Activated CD4-positive, alpha-beta T cell treated with anti-CD3 and anti-CD28 coated beads, Interleukin-2, amount 10 ng/mL, durations not matched to agents 7 days and 5 days (primary cell): ENCODE measurements around the gene SLC38A5. TPM values are rescaled to one million over a fixed set of nuclear protein-coding genes. Genes with fewer than 3 reads are reported as not detected.
"Not testable (repeated sequence)": the region's sequence is repeated elsewhere in the genome, so short reads cannot be mapped to it uniquely, and the experiment has no call there.

Source experiments
- CTCF ChIA-PET: fragments of 350-600 bp; sonication (Branson Sonifier 250); formaldehyde crosslinking; loops from one replicate; lab custom pipeline; 2021; ENCODE audit warnings: antibody characterized with exemption; lab: Charles Lee
- POLR2A ChIA-PET: fragments of 350-600 bp; sonication (Branson Sonifier 250); formaldehyde crosslinking; loops from one replicate; lab custom pipeline; 2021; ENCODE audit warnings: antibody characterized with exemption; lab: Charles Lee
- DNase-seq: peaks from one replicate; pipeline ENCODE4 v3.0.0-alpha.2; 2020
- H3K27ac Mint-ChIP-seq: one replicate; pipeline ENCODE4 v1.8.0; 2021; ENCODE audit warnings: mild to moderate bottlenecking, moderate library complexity, mixed read lengths
- H3K27me3 Mint-ChIP-seq: one replicate; pipeline ENCODE4 v1.8.0; 2021; ENCODE audit warnings: mixed read lengths
- H3K36me3 Mint-ChIP-seq: one replicate; pipeline ENCODE4 v1.8.0; 2021; ENCODE audit warnings: low read depth, mixed read lengths
- H3K4me1 Mint-ChIP-seq: one replicate; pipeline ENCODE4 v1.8.0; 2021; ENCODE audit warnings: mixed read lengths
- H3K4me3 Mint-ChIP-seq: one replicate; pipeline ENCODE4 v1.8.0; 2021; ENCODE audit warnings: mild to moderate bottlenecking, moderate library complexity, mixed read lengths
- H3K9me3 Mint-ChIP-seq: one replicate; pipeline ENCODE4 v1.8.0; 2021; ENCODE audit warnings: mixed read lengths
- total RNA-seq, 2 experiments: library from RNA; stranded (reverse); gene quantifications; one replicate each; pipeline ENCODE4 v1.2.3, GENCODE V29; 2021

SLC38A5 gene
- 10 to 100 TPM; 78.3 to 78.9 TPM for total RNA-seq

DNA sequence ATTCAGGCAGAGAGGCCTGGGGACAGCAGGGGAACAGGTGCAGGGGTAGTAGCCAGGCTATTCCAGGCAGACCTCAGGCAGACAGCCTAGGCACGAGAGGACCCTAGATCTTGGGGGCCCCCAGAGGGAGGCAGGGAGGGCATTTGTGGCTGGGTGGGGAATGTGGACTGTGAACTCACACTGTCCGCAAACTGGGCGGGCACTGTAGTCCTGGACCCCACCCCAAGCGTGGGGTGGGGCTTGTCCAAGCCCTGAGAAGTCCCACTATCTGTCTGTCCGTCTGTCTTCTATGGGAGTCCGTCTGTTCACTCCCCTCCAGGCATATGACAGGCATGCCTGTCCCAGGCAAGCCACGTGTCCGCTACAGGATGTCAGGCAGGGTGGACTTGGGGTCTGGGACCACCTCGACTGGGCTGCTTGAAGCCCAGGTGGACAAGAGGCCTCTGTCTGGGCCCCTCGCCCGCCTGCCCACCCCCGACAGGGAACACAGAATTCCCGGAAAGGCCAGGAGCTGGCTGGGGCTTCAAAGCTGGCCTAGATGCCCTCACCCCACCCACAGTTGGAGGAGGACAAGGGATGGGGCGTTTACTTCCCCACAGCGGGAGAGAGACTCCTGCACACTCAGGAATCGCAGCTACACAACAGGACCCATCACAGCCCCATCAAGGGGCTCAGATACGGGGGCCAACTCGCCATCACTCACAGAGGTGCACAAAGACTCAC, at the start of gene SLC38A5:
Gene SLC38A5 (minus strand): TSS at position 151 of the 723 bp plus-strand sequence. CDS start 2,336 bp downstream, outside the sequence.
- Mint-ChIP-seq H3K27ac (peak within 1 kb of the TSS; percentile 95), H3K4me3 (peak within 1 kb of the TSS; percentile 90), H3K4me1 (peaks cover 52% of the 10 kb centered on the region), H3K27me3 (no peaks in the 10 kb centered on the region), H3K36me3 (peaks cover 24% of the 10 kb centered on the region), H3K9me3 (no peaks in the 10 kb centered on the region)
- ChIA-PET POLR2A (no interaction called here), CTCF (interaction anchor here (0.8 kb wide), 1 partner anchor 23 kb away, joined by 3 read pairs; no protein-coding TSS in a partner anchor)
- no peak for DNase-seq

DNA sequence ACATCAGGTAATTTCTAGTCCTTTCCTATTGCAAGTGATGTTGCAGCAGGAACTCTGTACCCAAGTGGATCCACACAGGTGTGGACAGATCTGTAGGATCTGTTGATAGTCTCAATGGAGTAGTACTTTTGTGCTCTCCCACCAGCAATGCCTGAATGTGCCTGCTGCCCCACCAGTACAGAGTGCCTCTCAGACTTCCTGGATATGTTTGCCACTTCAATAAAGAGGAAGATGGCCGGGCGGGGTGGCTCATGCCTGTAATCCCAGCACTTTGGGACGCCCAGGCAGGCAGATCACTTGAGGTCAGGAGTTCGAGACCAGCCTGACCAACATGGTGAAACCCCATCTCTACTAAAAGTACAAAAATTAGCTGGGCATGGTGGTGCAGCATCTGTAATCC, 49.4 kb upstream of the SLC38A5 start:
- DNase-seq, POLR2A ChIA-PET, H3K4me3 Mint-ChIP-seq, CTCF ChIA-PET, H3K9me3 Mint-ChIP-seq, H3K27me3 Mint-ChIP-seq: not testable (repeated sequence)
- Mint-ChIP-seq H3K27ac (peak overlapping the region; percentile 80), H3K36me3 (peaks cover 11% of the 10 kb centered on the region), H3K4me1 (peaks cover 40% of the 10 kb centered on the region)

DNA sequence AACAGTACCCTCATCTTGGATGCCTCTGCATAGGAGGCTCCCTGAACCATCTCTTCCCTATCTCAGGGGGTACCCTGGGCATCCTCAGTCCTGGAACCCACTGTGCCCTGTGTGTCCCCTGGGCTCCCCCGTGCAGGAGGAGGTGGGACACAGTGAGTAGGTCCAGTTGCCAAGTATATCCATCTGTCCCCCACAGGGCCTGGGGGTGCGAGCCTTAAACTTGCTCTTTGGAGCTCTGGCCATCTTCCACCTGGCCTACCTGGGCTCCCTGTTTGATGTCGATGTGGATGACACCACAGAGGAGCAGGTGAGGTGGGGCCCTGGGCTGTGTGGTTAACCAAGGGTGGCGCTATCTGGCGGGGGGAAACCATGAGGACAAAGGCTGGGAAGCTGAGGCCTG, 46.9 kb upstream of the SLC38A5 start:
- no peak for DNase-seq
- POLR2A ChIA-PET = no interaction called here
- H3K27ac Mint-ChIP-seq = peak overlapping the region; percentile 75
- H3K36me3 Mint-ChIP-seq = peaks cover 3% of the 10 kb centered on the region
- H3K27me3 Mint-ChIP-seq = no peaks in the 10 kb centered on the region
- no peak overlapping the region for H3K4me3 Mint-ChIP-seq
- no peaks in the 10 kb centered on the region for H3K9me3 Mint-ChIP-seq
- CTCF ChIA-PET = interaction anchor here (0.5 to 0.9 kb wide), 3 partner anchors 8 to 447 kb away, joined by 3 to 5 read pairs (median 4); partner anchors contain the start of gene PORCN
- peaks cover 38% of the 10 kb centered on the region for H3K4me1 Mint-ChIP-seq

DNA sequence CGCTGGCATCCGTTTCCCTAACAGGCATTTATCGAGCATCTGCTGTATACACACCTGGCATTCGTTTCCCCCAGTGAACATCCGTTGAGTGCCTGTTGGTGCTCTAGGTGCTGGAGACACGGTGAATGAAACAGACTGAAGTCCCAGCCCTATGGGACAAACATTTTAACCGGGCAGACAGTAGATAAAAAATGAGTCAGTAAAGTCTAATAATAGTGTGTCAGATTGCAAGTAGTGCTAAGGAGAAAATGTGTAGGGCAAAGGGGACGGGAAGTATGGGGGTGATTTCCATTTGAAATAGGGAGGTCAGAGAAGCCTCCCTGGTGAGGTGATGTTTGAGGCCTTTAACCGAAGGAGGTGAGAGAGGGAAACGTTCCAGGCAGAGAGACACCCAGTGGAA, 46.2 kb upstream of the SLC38A5 start:
- H3K27me3 Mint-ChIP-seq = no peaks in the 10 kb centered on the region
- peak overlapping the region; percentile 74 for H3K27ac Mint-ChIP-seq
- ChIA-PET POLR2A (no interaction called here), CTCF (no interaction called here)
- DNase-seq = no peak
- no peaks in the 10 kb centered on the region for H3K9me3 Mint-ChIP-seq
- peaks cover 41% of the 10 kb centered on the region for H3K4me1 Mint-ChIP-seq
- peaks cover 3% of the 10 kb centered on the region for H3K36me3 Mint-ChIP-seq
- no peak overlapping the region for H3K4me3 Mint-ChIP-seq

DNA sequence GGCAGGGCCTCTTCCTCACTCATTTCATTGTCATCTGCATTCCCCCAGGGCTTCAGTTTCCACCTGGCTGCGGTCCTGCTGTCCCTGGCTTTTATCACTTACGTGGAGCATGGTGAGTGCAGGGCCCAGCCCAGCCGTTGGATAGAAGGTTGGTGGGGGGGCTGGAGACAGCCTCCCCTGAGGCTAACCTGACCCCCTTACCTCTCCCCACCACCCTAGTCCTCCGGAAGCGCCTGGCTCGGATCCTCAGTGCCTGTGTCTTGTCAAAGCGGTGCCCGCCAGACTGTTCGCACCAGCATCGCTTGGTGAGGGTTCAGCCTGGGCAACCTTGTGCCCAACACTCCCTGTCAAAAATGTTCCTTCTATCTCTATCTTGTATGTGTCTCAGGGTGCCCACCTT, 45.8 kb upstream of the SLC38A5 start:
- Mint-ChIP-seq H3K27me3 (no peaks in the 10 kb centered on the region), H3K4me1 (peaks cover 41% of the 10 kb centered on the region), H3K27ac (peak overlapping the region; percentile 74), H3K4me3 (no peak overlapping the region), H3K9me3 (no peaks in the 10 kb centered on the region), H3K36me3 (no peaks in the 10 kb centered on the region)
- ChIA-PET CTCF (no interaction called here), POLR2A (no interaction called here)
- DNase-seq = no peak

DNA sequence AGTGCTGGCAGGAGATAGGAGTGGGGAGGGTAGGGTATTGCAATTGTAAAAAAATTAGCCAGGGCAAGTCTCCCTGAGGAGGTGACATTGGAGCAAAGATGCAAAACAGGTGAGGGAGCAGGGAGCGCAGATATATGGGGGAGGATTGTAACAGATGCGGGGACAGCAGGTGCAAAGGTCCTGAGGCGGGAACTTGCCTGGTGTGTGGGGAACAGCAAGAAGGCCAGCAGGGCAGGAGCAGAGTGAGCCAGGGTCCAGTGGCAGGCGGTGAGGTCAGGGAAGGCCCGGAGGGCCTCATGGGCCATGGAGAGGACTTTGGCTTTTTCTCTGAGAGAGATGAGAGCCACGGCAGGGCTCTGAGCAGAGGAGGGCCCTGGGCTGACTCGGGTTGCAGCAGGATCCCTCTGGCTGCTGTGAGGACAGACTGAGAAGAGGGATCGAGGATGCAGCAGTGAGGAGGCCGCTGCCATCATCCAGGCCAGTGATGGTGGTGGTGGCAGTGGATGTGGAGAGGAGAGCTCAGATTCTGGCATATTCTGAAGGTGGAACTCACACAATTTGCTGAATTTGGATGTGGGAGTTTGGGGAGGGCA, 44.9 kb upstream of the SLC38A5 start:
- Mint-ChIP-seq H3K4me3 (no peak overlapping the region), H3K4me1 (peaks cover 41% of the 10 kb centered on the region), H3K27ac (no peak overlapping the region), H3K27me3 (no peaks in the 10 kb centered on the region), H3K36me3 (peaks cover 2% of the 10 kb centered on the region), H3K9me3 (no peaks in the 10 kb centered on the region)
- CTCF ChIA-PET = no interaction called here
- DNase-seq = no peak
- POLR2A ChIA-PET = interaction anchor here (0.7 kb wide), 1 partner anchor 1293 kb away, joined by 3 read pairs; no protein-coding TSS in a partner anchor

DNA sequence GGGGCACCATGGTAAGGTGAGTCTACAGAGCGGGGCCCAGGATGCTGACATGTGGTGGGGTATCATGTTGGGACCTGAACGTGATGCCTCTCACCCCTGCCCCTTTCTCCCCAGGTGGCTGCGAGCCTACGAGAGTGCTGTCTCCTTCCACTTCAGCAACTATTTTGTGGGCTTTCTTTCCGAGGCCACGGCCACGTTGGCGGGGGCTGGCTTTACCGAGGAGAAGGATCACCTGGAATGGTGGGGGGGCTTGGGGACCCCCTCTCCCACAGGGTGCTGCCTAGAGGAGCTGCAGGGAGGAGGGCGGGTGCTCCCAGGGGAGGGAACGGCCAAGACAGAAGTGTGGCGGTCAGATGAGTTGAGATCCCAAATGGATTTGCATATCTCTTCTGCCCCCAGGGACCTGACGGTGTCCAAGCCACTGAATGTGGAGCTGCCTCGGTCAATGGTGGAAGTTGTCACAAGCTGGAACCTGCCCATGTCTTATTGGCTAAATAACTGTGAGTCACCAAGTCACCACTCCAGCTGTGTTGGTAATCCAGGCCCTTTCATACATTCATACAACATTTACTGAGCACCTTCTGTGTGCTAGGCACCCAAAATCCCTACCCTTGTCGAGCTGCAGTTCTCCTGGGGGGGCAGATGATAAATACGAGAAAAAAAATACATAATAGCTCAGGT, 44.2 kb upstream of the SLC38A5 start:
- H3K4me3 Mint-ChIP-seq = no peak overlapping the region
- ChIA-PET POLR2A (interaction anchor here (0.7 kb wide), 1 partner anchor 1293 kb away, joined by 3 read pairs; no protein-coding TSS in a partner anchor), CTCF (no interaction called here)
- H3K27me3 Mint-ChIP-seq = no peaks in the 10 kb centered on the region
- no peak for DNase-seq
- H3K9me3 Mint-ChIP-seq = no peaks in the 10 kb centered on the region
- peaks cover 41% of the 10 kb centered on the region for H3K4me1 Mint-ChIP-seq
- H3K36me3 Mint-ChIP-seq = peaks cover 6% of the 10 kb centered on the region
- no peak overlapping the region for H3K27ac Mint-ChIP-seq

DNA sequence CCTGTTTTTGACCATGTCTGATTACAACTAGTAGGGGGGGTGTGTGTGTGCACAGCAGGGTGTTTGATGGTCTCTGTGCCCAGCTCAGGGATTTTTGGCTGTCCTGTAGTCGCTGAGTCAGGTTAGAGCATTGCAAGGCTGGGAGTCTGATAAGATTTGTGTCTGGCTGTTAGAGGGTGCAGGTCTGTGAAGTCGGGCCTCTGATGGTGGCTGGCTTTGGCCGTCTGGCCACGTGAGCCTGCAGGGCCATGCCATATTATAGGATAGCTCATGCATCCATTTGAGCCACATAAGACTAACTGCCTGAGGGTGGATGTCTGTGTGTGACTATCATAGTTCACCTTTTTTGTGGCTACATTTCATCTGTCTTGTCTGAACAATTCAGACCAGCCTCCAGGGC, 43.6 kb upstream of the SLC38A5 start:
- DNase-seq = no peak
- Mint-ChIP-seq H3K27me3 (no peaks in the 10 kb centered on the region), H3K4me3 (no peak overlapping the region), H3K4me1 (peaks cover 40% of the 10 kb centered on the region), H3K36me3 (peaks cover 6% of the 10 kb centered on the region), H3K27ac (no peak overlapping the region), H3K9me3 (no peaks in the 10 kb centered on the region)
- POLR2A ChIA-PET = no interaction called here
- CTCF ChIA-PET = no interaction called here

DNA sequence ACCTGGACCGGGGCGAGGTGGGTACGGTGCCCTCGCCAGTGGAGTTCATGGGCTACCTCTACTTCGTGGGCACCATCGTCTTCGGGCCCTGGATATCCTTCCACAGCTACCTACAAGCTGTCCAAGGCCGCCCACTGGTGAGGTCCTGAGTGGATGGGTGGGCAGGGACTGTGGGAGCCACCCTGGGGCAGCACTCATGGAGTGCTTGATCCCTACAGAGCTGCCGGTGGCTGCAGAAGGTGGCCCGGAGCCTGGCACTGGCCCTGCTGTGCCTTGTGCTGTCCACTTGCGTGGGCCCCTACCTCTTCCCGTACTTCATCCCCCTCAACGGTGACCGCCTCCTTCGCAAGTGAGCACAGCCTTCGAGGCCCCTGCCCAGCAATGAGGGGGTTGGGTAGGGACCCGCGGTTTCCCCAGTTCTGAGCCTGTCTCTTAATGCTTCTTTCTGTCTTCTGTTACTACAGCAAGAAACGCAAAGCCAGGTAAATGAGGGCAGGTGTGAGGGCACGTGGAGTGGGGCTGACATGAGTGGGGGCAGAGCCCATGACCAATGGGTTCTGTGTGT, 42.4 kb upstream of the SLC38A5 start:
- H3K27ac Mint-ChIP-seq = peak overlapping the region; percentile 11
- no peak overlapping the region for H3K4me3 Mint-ChIP-seq
- CTCF ChIA-PET = no interaction called here

DNA sequence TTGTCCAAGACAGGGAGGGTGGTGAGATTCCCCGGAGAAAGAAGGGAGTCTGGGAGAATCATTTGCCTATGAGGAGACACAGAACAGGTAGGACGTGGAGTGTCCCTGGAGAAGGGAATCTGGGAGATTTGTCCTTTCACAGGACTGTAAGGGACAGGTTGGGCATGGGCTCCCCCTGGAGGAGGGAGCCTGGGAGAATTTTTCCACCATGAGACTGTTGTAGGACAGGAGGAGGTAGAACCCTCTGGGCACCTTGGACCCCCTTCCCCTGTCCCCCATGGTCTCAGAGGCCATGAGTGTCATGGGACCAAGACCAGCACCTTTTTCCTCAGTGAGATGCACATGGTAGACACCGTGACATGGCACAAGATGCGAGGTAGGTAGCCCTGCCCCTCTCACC, 41.5 kb upstream of the SLC38A5 start:
- H3K9me3 Mint-ChIP-seq = no peaks in the 10 kb centered on the region
- H3K36me3 Mint-ChIP-seq = peaks cover 6% of the 10 kb centered on the region
- CTCF ChIA-PET = no interaction called here
- DNase-seq = no peak
- H3K4me1 Mint-ChIP-seq = peaks cover 38% of the 10 kb centered on the region
- POLR2A ChIA-PET = no interaction called here
- H3K27me3 Mint-ChIP-seq = no peaks in the 10 kb centered on the region
- H3K4me3 Mint-ChIP-seq = no peak overlapping the region
- H3K27ac Mint-ChIP-seq = peak overlapping the region; percentile 13

More for the DNA sequence above, 42.4 kb upstream of the SLC38A5 start:
- peaks cover 46% of the 10 kb centered on the region for H3K4me1 Mint-ChIP-seq
- POLR2A ChIA-PET = no interaction called here
- H3K27me3 Mint-ChIP-seq = no peaks in the 10 kb centered on the region
- H3K9me3 Mint-ChIP-seq = no peaks in the 10 kb centered on the region
- H3K36me3 Mint-ChIP-seq = peaks cover 6% of the 10 kb centered on the region
- DNase-seq = no peak

DNA sequence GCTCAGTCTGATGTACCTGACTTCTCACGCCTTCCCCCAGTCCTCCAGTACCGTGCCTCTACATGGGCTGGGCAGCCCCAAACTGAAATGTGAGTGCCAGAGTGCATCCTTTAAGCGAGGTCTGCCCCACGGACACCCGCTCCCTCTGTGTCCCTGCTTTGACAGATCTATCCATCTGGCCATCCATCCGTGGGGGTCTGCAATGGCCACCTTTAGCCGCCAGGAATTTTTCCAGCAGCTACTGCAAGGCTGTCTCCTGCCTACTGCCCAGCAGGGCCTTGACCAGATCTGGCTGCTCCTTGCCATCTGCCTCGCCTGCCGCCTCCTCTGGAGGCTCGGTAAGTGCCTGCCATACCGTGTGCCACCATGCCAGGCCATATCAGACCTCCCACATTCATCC, 39.6 kb upstream of the SLC38A5 start:
- Mint-ChIP-seq H3K9me3 (no peaks in the 10 kb centered on the region), H3K4me1 (peaks cover 33% of the 10 kb centered on the region), H3K27ac (peak overlapping the region; percentile 89), H3K36me3 (peaks cover 6% of the 10 kb centered on the region), H3K4me3 (peak overlapping the region; percentile 84), H3K27me3 (no peaks in the 10 kb centered on the region)
- ChIA-PET CTCF (interaction anchor here (0.6 kb wide), 1 partner anchor 72 kb away, joined by 3 read pairs; no protein-coding TSS in a partner anchor), POLR2A (no interaction called here)
- no peak for DNase-seq

DNA sequence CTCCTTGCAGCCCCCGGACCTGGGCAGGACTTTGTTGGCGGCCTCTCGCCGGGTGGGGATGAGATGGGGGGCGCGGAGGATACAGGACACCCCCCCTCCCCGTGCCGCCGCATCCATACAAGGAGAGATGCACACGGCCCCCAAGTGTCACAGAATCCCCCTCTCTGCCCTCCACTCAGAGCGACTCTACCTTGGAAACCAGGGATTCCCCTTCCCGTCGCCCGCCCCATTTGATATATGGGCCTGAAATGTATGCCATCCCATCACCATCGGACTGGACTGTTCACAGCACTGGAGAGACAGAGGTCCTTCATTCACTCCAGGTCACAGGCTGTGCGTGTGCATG, 39.2 kb upstream of the SLC38A5 start:
- Mint-ChIP-seq H3K4me3 (peak overlapping the region; percentile 84), H3K36me3 (peaks cover 6% of the 10 kb centered on the region), H3K4me1 (peaks cover 33% of the 10 kb centered on the region), H3K27ac (peak overlapping the region; percentile 89), H3K27me3 (no peaks in the 10 kb centered on the region), H3K9me3 (no peaks in the 10 kb centered on the region)
- ChIA-PET CTCF (no interaction called here), POLR2A (no interaction called here)
- no peak for DNase-seq
